K562 (cell line): ENCODE data around the gene SSU72. TPM values are rescaled to one million over a fixed set of nuclear protein-coding genes. Genes with fewer than 3 reads are reported as not detected.

Source experiments
- ATF4 ChIP-seq: fragments of 450-650 bp; formaldehyde crosslinking; IDR thresholded peaks from 2 replicates; pipeline ENCODE4 v1.4.0; 2022; ENCODE audit warnings: mild to moderate bottlenecking, moderate library complexity
- BCOR ChIP-seq: fragments of 450-650 bp; IDR thresholded peaks from 2 replicates; pipeline ENCODE4 v1.6.1; 2016
- ELF1 ChIP-seq: fragments of 200-800 bp; sonication (Bioruptor generic); IDR thresholded peaks from 2 replicates; pipeline ENCODE4 v1.6.1; 2016; ENCODE audit warnings: missing genetic modification characterization, missing compliant biosample characterization
- HBP1 ChIP-seq: fragments of 450-650 bp; formaldehyde crosslinking; IDR thresholded peaks from 2 replicates; pipeline ENCODE4 v1.4.0; 2022; ENCODE audit warnings: missing genetic modification characterization
- MNT ChIP-seq, 2 experiments: fragments of 450-650 bp; conservative IDR thresholded peaks; 2 replicates each; pipeline ENCODE4 v1.6.1; 2017; ENCODE audit warnings: mild to moderate bottlenecking in 2 of 2, moderate library complexity in 2 of 2
- NCOR1 ChIP-seq: fragments of 450-650 bp; IDR thresholded peaks from 2 replicates; pipeline ENCODE4 v1.6.1; 2016; ENCODE audit warnings: mild to moderate bottlenecking, moderate library complexity
- OTX1 ChIP-seq: fragments of 450-650 bp; formaldehyde crosslinking; IDR thresholded peaks from 2 replicates; pipeline ENCODE4 v1.4.0; 2022; ENCODE audit warnings: mild to moderate bottlenecking
- SMARCB1 ChIP-seq: IDR thresholded peaks from 2 replicates; pipeline ENCODE4 v1.6.1; 2011; ENCODE audit warnings: improper control_type of control experiment, low read depth; ENCODE audit not compliant: insufficient read length
- TRIM25 ChIP-seq: fragments of 450-650 bp; IDR thresholded peaks from 2 replicates; pipeline ENCODE4 v1.7.0; 2016; ENCODE audit warnings: borderline replicate concordance
- ZFP91 ChIP-seq: sonication (generic); formaldehyde crosslinking; IDR thresholded peaks from 2 replicates; pipeline ENCODE4 v1.8.0; 2022; ENCODE audit warnings: mild to moderate bottlenecking, missing genetic modification reagents
- ZNF318 ChIP-seq, 2 experiments: fragments of 450-650 bp; IDR thresholded peaks; 2 replicates each; pipeline ENCODE4 v1.6.1; 2016; ENCODE audit warnings: mild to moderate bottlenecking in 2 of 2, borderline replicate concordance in 1 of 2, low read depth in 1 of 2, moderate library complexity in 1 of 2
- ZNF324 ChIP-seq: fragments of 250-450 bp; sonication (Bioruptor Pico); IDR thresholded peaks from 2 replicates; pipeline ENCODE4 v1.4.0; 2020; ENCODE audit warnings: mild to moderate bottlenecking
- polyA plus RNA-seq, 8 experiments: library from polyadenylated mRNA; depleted of rRNA in 4 of 8; stranded (reverse) in 5 of 8; unstranded in 3 of 8; fragments of >200 nt; fragmentation: Nextera tagmentation in 2 of 8; fragmentation: Illumina TruSeq in 1 of 8; extraction: Ambion mirVana in 2 of 8; extraction: Trizol in 1 of 8; gene quantifications; 2 replicates each; pipeline versions ENCODE4 v1.2.1 to v1.2.3, GENCODE V29; 2011 to 2014; ENCODE audit warnings: inconsistent platforms in 1 of 8, missing spikeins in 1 of 8
- total RNA-seq, 7 experiments: library from RNA; depleted of rRNA in 6 of 7; stranded (reverse); fragments of >200 nt in 6 of 7; fragmentation: Illumina TruSeq in 2 of 7; extraction: Trizol in 2 of 7; gene quantifications; 2 replicates each; pipeline versions ENCODE4 v1.2.1 to v1.2.3, GENCODE V29; 2011 to 2021; ENCODE audit warnings: low replicate concordance in 1 of 7

SSU72 gene
- total and polyA plus RNA-seq, 9 of the 15 experiments (the other 6 are each of a cell fraction or from before 2014, with no cell fraction given), result 70.8 to 201 (median 94.6) TPM

GRCh38 chr1:1614954-1615255 is 40.2 kb upstream of the SSU72 start (continued):
- peak; percentile 47; the same call in 1 of the 2 replicates for TF ChIP-seq BCOR
- TF ChIP-seq ZNF318 (IDR thresholded peaks at IDR 0.05; ENCODE audit: borderline replicate concordance in 1 of 2, low read depth in 1 of 2), result no peak
- TF ChIP-seq ATF4 (CRISPR knock-in tag), result 0 out of 2 replicates have a peak, but pooled peaks have one; percentile 12
- no peak for TF ChIP-seq ZFP91 (CRISPR knock-in tag)
- TF ChIP-seq TRIM25, result peak; percentile 9; the same call in 1 of the 2 replicates
- TF ChIP-seq ELF1, result no peak
- TF ChIP-seq ZNF324 (CRISPR knock-in tag), result no peak
- no peak for TF ChIP-seq SMARCB1
- peak; percentile 78; the same call in 1 of the 2 replicates for TF ChIP-seq OTX1 (CRISPR knock-in tag)
- no peak for TF ChIP-seq NCOR1
- no peak for TF ChIP-seq MNT (conservative IDR thresholded peaks at IDR 0.05)
- TF ChIP-seq HBP1 (CRISPR knock-in tag), result 0 out of 2 replicates have a peak, but pooled peaks have one; percentile 64
